ENCODE data around the gene ALG12.
A peak's percentile ranks its signal among the peaks of the same experiment; 100 is the strongest.

ALG12 gene

GRCh38 chr22:49920859-49921258, 2.6 kb upstream of the ALG12 start:
- TF ChIP-seq MYC (IDR thresholded peaks at IDR 0.05; ENCODE audit: low read depth, low read length), result no peak
- no peak for TF ChIP-seq POLR2A (IDR thresholded peaks at IDR 0.05; ENCODE audit: extremely low read depth, insufficient read length)
- TF ChIP-seq, protein P1, sequence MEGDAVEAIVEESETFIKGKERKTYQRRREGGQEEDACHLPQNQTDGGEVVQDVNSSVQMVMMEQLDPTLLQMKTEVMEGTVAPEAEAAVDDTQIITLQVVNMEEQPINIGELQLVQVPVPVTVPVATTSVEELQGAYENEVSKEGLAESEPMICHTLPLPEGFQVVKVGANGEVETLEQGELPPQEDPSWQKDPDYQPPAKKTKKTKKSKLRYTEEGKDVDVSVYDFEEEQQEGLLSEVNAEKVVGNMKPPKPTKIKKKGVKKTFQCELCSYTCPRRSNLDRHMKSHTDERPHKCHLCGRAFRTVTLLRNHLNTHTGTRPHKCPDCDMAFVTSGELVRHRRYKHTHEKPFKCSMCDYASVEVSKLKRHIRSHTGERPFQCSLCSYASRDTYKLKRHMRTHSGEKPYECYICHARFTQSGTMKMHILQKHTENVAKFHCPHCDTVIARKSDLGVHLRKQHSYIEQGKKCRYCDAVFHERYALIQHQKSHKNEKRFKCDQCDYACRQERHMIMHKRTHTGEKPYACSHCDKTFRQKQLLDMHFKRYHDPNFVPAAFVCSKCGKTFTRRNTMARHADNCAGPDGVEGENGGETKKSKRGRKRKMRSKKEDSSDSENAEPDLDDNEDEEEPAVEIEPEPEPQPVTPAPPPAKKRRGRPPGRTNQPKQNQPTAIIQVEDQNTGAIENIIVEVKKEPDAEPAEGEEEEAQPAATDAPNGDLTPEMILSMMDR (IDR thresholded peaks at IDR 0.05; ENCODE audit: low read depth, low read length), result no peak
- DNase-seq (ENCODE audit: low read depth), result no peak
- no peak overlapping the region for H3K4me3 ChIP-seq (ENCODE audit: low read depth, low read length)

GRCh38 chr22:49918911-49919881, 958 bp upstream of the ALG12 start:
- H3K4me3 ChIP-seq (ENCODE audit: low read depth, low read length), result peak overlapping the region; percentile 60
- TF ChIP-seq, protein P1 (IDR thresholded peaks at IDR 0.05; ENCODE audit: low read depth, low read length), result no peak
- TF ChIP-seq, protein P2, sequence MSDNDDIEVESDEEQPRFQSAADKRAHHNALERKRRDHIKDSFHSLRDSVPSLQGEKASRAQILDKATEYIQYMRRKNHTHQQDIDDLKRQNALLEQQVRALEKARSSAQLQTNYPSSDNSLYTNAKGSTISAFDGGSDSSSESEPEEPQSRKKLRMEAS (IDR thresholded peaks at IDR 0.05; ENCODE audit: low read depth, low read length), result no peak
- TF ChIP-seq MYC (IDR thresholded peaks at IDR 0.05; ENCODE audit: low read depth, low read length), result no peak
- TF ChIP-seq POLR2A (IDR thresholded peaks at IDR 0.05; ENCODE audit: extremely low read depth, insufficient read length), result no peak
- DNase-seq (ENCODE audit: low read depth), result no peak

DNA sequence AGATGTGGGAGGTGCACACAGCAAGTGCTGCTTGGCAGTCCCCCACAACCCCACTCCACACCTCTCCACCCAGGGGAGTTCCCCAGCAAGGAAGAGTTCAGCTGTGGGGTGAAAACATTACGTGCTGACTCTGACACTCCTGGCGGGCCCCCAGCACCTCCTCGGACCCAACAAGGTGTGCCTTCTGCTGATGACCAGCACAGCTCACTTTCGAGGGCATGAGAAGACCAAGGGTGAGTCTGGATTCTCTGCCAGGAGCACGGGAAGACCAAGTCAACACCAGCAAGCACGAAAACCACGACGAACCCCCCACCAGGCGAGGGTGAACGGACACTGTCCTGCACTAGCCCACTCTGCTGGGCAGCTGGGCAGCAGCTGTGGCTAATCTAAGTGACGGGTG, 1.4 kb downstream of the ALG12 start:
- no peak overlapping the region for H3K4me3 ChIP-seq (ENCODE audit: low read depth, low read length)
- TF ChIP-seq, protein P2 (IDR thresholded peaks at IDR 0.05; ENCODE audit: low read depth, low read length), result no peak
- no peak for TF ChIP-seq POLR2A (IDR thresholded peaks at IDR 0.05; ENCODE audit: extremely low read depth, insufficient read length)
- TF ChIP-seq, protein P1 (IDR thresholded peaks at IDR 0.05; ENCODE audit: low read depth, low read length), result no peak
- no peak for TF ChIP-seq MYC (IDR thresholded peaks at IDR 0.05; ENCODE audit: low read depth, low read length)
- DNase-seq (ENCODE audit: low read depth), result no peak

GRCh38 chr22:49915610-49916009, 2.6 kb downstream of the ALG12 start:
- H3K4me3 ChIP-seq (ENCODE audit: low read depth, low read length), result no peak overlapping the region
- DNase-seq (ENCODE audit: low read depth), result no peak
- TF ChIP-seq, protein P1 (IDR thresholded peaks at IDR 0.05; ENCODE audit: low read depth, low read length), result no peak
- TF ChIP-seq POLR2A (IDR thresholded peaks at IDR 0.05; ENCODE audit: extremely low read depth, insufficient read length) (no peak), MYC (IDR thresholded peaks at IDR 0.05; ENCODE audit: low read depth, low read length) (no peak)
- TF ChIP-seq, protein P2 (IDR thresholded peaks at IDR 0.05; ENCODE audit: low read depth, low read length), result no peak

DNA sequence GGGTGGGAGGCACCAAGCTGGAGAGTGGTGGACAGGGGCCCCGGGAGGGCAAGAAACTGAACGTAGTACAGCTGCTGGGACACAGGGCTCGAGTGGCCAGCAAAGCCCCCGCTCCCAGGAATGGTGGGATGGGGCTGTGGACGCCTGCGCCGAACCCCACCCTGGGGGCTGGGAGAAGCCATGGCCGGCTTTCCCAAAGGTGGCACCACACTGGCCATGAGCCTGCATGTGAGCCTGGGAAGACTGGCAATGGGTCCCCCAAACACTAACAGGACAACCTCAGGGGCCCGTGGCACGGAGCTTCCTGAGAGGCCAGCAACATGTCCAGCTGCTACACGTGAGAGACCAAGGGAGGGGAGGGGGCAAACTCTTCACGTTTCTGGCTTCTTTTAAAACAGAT, 4.0 kb downstream of the ALG12 start:
- no peak overlapping the region for H3K4me3 ChIP-seq (ENCODE audit: low read depth, low read length)
- DNase-seq (ENCODE audit: low read depth), result no peak

More for the DNA sequence above, 4.0 kb downstream of the ALG12 start:
- TF ChIP-seq MYC (IDR thresholded peaks at IDR 0.05; ENCODE audit: low read depth, low read length), result no peak
- TF ChIP-seq POLR2A (IDR thresholded peaks at IDR 0.05; ENCODE audit: extremely low read depth, insufficient read length), result no peak
- TF ChIP-seq, protein P1 (IDR thresholded peaks at IDR 0.05; ENCODE audit: low read depth, low read length), result no peak
- TF ChIP-seq, protein P2 (IDR thresholded peaks at IDR 0.05; ENCODE audit: low read depth, low read length), result no peak

Data from NB4 (cell line).